DOHH2 (cell line): Measurements from ENCODE around the gene CACNA2D3.

Experiments used
- EZH2phosphoT487 ChIP-seq: fragments of 200-600 bp; sonication (generic); IDR thresholded peaks from 2 replicates; pipeline ENCODE4 v1.6.1; 2017; ENCODE audit warnings: borderline replicate concordance, mild to moderate bottlenecking, antibody characterized with exemption, low read length, moderate library complexity, mixed read lengths
- TF ChIP-seq, protein P1 (sequence below): fragments of 200-600 bp; sonication (generic); IDR thresholded peaks from one replicate; pipeline ENCODE4 v1.5.1; 2014; ENCODE audit warnings: antibody characterized with exemption, mild to moderate bottlenecking, low read depth, low read length; ENCODE audit not compliant: poor library complexity, severe bottlenecking

DNA sequence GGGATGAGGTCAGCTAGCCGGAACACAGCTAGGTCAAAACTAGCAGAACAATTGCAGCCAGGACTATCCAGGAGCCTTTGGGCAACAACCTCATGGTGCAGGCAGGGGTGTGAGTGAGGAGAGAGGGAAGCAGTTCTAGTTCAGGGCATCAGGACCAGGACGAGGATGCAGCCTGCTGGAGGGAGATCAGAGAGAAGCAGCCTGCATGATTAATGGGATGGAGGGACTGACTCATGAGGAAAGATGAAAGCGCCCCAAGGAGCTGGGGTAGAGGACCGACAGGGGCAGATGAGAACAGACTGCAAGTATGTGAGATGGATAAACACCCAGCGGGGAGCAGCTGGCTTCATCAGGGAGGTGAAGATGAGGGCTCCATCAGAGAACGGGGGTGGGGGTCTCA is 843.4 kb downstream of the CACNA2D3 start:
- TF ChIP-seq, protein P1, sequence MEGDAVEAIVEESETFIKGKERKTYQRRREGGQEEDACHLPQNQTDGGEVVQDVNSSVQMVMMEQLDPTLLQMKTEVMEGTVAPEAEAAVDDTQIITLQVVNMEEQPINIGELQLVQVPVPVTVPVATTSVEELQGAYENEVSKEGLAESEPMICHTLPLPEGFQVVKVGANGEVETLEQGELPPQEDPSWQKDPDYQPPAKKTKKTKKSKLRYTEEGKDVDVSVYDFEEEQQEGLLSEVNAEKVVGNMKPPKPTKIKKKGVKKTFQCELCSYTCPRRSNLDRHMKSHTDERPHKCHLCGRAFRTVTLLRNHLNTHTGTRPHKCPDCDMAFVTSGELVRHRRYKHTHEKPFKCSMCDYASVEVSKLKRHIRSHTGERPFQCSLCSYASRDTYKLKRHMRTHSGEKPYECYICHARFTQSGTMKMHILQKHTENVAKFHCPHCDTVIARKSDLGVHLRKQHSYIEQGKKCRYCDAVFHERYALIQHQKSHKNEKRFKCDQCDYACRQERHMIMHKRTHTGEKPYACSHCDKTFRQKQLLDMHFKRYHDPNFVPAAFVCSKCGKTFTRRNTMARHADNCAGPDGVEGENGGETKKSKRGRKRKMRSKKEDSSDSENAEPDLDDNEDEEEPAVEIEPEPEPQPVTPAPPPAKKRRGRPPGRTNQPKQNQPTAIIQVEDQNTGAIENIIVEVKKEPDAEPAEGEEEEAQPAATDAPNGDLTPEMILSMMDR, result no peak
- TF ChIP-seq EZH2phosphoT487, result no peak
